Cerebellar cortex (tissue), 1 donor: ENCODE measurements around the gene VDAC1.

Experiments used
- DNase-seq: peaks from one replicate; pipeline ENCODE4 v3.0.0-alpha.2; 2015; ENCODE audit warnings: low spot score

VDAC1 gene

DNA sequence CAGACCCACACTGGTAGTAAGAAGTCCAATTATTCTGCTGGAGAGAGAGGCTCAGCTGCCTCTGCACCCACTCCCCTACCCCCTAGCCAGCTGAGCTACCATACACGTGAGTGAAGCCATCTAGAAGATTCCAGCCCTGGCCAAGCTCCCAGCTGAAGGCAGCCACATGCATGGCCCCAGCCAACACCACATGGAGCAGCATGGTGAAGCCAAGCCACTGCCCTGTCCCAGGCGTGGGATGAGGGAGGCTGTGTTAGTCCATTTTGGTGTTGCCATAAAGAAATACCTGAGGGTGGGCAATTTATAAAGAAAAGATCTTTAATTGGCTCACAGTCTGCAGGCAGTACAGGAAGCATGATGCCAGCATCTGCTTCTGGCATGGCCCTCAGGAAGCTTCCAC is 20.0 kb upstream of the VDAC1 start:
- no peak for DNase-seq

DNA sequence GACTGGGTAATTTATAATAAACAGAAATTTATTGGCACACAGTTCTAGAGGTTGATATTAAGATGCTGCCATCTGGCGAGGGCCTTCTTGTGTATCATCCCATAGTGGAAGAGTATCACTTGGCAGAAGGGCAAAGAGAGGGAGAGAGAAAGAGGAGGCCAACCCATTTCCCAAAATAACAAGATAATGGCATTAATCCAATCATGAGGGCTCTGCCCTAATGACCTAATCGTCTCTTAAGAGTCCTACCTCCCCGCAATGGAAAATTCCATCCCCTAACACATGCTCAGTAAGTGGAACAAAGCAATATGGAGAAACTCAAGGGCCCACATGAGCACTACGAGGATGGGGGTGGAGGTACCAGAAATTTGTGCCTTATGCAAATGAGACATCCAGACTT is 17.6 kb upstream of the VDAC1 start:
- DNase-seq = peak; percentile 24

DNA sequence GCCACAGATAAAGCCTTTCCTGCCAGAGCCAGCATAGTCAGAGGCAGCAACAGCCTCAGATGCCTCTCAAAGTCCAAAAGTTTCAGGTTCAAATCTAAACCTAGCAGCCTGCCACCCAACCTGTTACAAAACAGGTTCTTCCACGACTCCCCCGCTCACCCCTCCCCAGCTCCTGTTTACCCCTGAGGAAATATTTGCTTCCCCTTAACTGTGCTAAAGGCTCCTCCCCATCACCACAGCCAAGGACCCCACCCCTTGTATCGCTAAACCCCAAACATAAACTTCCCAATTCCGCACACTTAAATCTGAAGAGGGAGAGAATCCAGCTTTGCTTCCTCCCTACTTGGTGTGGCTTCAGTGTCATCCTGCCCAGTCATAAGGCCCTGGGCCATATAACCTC is 15.4 kb upstream of the VDAC1 start:
- no peak for DNase-seq

DNA sequence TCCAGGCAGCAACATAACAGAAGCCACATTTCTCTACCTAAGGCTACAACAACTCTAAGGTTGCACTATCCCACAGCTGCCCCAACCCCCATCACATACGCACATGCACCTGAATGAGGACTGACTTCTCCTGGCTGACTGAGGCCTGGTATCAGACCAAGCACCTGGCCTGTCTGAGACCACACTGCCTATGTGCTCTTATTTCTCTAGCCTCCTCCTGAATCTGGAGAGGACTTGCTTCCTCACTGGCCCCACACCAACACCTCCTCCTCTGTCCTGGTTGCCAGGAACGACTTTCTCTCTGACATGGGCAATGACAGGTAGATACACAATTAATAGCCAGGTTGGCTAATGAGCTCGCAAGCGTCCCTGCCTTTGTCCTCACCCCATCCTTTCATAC is 14.9 kb upstream of the VDAC1 start:
- no peak for DNase-seq

DNA sequence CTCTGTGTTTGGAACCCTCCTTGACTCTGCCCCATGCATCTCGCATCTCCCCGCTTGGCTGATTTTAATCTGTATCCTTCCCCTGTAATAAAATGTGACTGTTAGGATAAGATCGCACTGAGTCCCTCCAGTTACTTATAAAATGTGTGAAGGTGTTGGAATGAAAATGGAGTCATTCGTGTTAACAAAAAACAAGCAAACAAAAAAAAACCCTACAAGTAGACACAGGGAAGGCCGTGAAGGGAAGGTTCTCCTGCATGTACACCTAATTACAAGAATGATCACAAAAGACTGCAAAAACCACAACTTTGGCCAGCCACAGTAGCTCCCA is 14.2 kb upstream of the VDAC1 start:
- no peak for DNase-seq

DNA sequence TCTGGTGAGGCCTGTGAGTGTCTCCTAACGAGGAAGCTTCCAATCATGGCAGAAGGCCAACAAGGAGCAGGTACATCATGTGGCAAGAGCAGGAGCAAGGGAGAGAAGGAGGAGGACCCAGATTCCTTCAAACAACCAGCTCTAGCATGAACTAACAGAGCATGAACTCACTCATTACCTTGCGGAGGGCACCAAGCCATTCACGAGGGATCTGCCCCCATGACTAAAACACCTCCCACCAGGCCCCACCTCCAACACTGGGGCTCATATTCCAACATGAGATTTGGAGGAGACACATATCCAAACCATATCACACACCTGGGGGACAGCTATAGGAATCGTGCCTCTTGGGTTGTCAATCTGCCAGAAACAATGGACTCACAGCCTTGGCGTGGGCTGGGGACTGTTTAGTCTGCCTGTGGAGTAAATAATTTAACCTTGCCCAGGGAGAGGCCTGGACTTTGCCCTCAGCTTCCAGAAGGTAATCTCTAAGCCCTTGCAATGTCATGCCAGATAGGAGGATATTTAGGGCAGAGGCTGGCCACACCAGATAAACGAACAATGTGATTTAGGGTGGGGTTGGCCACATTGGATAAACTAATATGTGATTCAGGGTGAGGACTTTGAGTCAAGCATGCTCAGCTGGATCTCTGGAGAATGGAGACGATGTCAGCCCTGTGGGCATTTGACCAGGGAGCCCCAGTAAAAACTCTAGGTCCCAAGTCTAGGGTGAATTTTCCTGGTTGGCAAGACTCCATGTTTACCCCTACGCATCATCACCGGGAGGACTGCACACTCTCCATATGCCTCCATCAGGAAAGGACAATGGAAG is 13.6 kb upstream of the VDAC1 start:
- no peak for DNase-seq

DNA sequence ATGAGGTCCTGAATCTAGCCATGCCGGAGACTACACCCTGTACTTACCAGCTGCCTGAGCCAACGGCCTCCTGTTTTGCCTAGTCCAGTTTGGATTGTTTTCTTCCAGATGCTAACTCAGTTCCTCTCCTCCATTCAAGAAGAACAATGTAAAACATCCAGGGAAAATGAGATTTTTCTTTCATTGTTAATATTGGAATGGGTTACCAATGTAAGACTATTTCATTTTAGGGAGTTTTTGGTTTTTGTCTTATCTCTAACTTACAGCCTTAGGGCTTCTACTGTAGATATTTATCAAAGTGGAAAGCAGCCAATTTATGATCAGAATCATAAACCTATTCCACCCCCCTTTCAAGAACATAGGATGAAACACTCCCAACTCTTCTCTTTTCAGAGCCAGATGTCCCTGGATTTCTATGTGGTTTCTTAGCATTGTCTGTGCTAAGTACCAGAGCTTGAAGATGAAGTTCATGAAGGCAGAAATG is 3.5 kb upstream of the VDAC1 start:
- no peak for DNase-seq

DNA sequence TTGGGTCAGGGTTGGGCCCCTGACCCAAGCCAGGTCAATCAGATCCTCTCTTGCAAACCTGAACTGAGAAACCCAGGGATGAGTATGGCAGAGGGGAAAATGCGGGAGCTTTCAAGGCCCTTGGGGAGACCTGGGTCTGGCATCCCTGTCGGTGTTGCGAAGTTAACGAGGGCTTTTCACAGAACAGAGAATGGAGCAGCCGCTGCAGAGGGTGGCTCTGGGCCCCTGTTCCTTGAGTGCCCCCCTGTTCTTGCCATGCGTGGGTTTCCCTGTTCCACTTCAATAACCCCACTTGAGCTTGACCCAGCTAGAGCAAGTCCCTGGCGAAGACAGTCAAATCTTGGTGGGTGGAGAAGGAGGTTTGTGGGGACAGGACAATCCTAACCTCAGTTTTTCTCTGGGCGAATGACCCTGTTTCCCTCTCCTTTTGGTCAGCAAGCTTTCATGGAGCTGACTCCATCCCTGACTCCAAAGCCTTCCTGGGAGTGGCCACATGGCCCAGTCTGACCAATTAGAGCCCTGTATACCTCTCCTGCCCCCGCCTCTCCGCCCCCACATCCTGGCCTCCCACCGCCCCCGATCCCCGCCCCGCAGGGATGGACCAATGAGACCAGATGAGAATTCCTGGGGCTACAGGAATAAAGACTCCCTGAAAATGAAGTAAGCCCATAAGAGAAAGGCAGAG is 2.9 kb upstream of the VDAC1 start:
- peak; percentile 39 for DNase-seq

DNA sequence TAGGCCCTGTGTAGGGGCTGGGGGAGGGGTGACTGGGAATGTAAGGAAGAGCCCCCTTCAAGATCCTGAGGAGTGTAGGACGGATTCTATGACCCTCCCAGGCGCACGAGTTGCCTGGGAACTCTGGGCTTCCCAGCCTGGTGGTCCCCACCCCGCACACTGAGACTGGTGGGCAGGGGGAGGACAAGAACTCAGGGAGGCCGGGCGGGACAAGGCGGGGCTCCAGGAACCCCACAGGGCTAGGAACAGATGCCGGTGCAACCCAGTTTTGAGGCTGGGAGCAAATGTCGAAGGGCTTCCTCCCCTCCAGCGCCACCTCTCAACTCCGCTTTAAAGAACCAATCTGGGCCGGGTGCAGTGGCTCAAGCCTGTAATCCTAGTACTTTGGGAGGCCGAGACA is 1.3 kb upstream of the VDAC1 start:
- no peak for DNase-seq

DNA sequence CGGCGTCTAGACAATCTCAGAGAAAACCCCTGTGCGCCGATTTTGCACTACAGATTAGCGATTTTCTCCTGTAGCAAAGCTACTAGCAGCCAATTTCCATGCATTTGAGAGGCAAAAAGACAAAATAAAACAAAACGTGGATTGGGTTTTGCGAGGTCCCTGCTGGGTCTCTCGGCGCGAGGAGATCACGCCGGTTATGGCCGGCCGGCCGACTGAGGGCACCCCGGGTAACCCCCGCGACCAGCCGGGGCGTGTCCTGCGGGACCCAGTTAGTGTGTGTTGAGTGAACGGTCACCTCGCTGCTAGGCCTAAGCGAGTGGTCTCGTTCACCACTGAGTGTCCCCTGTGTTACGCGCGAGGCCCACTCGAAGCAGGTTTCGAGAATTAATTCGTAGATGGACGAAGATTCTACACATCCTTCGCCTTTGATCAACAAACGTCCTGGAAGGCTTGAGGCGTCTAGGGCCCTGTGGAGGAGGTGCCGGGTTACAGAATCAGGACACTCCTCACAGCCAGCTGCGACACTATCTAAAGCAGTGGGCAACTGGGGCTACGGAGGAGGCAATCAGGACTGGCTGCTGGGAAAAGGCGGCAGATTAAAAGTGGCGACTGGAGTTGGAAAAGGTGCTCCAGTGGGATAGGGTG is 764 bp upstream of the VDAC1 start:
- no peak for DNase-seq

DNA sequence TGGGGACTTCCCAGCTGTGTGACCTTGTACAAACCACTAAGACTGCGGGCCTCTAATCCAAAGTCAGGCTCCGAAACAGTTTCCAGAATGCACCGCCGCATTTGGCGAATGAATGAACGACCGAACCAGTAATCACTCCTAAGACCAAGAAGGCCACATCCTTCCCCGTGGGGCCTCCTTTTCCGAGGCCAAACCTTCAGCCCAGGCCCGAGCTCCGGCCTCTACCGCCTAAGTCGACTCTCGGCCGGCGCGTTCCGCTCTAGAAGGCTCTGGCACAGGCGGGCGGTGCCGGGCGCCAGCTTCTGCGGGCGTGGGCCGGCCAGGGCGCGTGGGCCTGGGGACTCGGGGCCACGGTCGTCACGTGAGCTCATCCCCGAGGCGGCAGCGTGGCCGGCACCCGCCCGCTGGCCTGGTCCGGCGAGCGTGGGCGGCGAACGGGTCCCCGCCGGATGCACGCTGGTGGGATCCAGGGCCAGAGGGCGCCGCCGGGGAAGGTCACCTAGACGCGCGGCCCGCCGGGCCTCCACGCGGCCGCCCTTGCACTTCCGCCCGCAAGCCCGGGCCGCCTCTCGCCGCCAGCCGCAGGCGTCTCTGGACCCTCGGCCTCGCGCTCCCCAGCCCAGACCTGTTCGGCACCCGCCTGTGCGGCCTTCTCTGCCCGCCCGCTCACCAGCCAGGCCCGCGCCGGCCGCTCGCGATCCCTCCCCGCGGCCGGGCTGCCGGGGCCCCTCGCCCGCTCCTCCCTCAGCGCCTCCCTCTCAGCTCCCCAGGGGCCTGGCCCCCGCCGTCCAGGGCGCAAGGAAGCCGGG is 754 bp downstream of the VDAC1 start:
- peak; percentile 35 for DNase-seq

DNA sequence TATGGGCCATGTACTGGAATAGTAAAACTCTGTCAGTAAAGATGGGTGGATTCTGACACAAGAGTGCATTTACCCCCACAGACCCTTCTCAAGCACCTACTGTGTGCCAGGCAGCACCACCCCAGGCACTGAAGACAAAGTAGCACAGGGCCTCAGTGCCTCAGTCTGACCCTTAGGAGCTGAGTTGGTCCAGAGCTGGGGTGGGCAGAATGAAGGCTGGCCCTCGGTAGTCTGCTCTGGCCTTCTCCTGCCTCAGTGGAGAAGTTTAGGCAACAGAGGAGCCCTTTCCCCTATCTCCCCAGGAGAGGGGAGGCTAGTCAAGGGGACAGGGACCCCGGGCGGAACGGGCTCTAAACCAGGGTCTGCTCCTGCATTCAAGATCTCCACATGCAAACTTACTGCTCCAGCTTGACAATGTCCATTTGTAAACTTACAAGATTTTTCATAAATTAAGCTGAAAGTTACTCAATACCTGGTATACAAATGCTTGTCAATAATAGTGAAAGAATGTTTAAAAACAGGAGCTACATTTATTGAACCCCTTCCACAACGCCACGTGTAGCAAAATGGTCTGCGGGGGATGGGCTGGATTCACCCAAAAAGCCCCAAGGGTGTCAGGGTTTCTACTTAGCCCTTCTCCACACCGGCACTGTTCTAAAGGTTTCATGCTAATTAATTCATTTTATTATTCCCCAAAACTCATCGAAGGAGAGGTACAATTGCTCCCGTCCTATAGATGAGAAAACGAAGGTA is 1.5 kb downstream of the VDAC1 start:
- DNase-seq = no peak

DNA sequence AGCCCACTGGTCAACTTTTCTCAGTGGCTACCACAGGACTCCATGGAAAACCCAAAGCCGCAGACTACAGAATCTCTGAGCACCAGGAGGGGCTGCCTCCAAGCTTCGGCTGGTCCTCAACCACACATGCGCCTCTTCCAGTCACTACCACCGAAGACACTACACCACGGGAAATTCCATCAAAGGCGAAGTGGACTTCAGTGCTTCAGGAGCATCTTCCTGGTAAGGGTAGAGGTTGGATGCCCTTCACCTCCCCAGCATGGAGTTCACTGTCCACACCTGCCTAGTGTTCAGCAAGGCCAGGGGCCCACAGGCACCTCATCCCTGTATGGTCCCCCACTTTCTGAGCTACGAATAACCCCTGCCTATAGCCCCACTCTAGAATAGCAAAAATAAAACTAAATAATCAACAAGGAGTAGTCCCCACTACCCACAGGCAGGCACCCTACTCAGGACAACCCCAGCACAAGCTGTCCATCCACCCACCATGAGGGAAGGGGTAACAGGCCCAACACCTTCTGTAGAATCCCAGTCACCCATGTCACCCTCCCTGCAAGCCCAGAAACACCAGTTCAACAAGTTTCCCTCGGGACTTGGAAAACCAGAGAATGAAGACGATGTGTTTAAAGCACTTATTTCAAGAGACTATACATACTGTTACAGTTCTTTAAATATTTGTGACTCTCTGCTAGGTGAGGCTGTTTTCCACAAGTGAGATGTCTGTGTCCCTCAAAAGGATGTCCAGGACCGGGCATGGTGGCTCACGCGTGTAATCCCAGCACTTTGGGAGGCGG is 2.6 kb downstream of the VDAC1 start:
- DNase-seq = no peak

DNA sequence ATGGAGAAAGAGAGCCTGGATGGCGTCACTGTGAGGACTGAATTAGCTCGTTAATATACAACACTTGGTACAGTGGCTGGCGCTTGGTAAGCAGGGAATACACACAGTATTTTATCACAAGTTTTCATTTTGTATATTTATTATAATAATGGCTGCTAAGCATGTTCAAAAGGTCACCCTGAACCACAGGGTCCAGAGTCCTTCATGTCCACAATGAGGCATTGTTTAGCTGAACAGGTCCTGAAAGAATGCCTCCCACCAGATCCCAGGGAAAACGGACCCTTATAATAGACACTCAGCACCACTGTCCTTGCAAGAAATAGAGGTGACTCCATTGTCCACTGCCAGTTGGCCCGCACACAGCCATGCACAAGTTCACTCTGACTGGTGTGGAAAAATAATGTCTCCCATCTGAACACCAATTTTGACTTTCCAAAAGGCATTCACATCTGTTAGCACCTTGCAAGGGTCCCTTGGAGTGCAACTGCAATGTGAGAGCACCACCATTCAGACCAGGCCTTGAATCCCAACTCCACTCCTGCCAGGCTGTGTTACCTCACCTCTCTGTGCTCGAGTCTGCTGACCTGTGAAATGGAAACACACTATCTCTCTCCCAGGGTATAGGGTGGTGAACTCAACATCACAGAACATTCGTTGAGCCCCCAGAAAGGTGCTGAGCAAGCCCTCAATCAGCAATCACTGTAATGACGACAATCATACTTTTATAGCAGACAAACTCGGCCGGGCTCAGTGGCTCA is 3.9 kb downstream of the VDAC1 start:
- DNase-seq = no peak

DNA sequence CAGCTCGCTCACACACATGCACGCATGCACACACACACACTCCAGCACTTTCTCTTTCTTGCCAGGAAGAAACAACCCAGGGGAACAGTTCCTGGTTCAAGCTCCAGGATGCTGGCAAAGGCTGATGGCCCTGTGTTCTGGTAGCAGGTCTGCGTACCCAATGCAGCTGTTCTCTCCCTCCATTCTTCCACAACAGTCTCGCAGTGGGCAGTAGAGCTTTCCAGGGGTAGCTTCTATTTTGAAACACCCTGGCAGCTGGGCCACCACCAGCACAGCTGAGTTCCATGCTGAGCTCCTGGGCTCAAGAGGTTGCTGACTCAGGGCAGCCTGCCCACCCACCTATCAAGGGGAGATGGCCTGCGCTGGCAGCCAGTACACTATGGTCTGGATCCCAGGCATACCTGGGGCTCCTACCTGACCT is 4.7 kb downstream of the VDAC1 start:
- DNase-seq = no peak

DNA sequence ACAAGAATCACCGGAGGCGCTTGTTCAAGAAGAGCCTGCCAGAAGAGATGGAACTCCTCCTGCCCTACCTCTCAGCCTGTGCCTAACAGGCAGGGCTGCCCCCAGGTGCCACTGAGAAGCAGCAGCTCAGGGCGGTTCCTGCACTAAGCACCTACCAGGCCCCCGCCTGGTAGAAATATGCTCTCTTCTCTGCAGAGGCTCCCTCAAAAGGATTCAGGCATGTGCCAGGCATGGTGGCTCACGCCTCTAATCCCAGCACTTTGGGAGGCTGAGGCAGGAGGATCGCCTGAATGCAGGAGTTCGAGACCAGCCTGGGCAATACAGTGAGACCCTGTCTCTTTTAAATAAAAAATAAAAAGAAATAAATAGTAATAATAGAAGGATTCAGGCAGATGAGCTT is 6.0 kb downstream of the VDAC1 start:
- DNase-seq = no peak

DNA sequence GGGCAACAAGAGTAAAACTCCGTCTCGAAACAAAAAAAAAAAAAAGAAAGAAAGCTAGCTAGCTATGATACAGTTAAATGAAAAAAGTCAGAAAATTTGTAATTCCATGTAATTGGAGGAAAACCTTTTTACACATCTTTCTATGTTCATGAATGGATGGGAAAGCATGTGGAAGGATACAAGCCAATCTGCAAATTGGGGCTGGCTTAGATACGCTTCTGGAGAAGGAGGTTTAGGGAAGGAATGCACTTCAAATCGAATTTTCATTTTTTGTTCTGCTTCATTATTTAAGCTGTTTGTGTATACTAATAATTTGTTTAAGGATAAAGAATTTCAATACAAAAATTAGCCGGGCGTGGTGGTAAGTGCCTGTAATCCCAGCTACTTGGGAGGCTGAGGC is 6.7 kb downstream of the VDAC1 start:
- DNase-seq = no peak

DNA sequence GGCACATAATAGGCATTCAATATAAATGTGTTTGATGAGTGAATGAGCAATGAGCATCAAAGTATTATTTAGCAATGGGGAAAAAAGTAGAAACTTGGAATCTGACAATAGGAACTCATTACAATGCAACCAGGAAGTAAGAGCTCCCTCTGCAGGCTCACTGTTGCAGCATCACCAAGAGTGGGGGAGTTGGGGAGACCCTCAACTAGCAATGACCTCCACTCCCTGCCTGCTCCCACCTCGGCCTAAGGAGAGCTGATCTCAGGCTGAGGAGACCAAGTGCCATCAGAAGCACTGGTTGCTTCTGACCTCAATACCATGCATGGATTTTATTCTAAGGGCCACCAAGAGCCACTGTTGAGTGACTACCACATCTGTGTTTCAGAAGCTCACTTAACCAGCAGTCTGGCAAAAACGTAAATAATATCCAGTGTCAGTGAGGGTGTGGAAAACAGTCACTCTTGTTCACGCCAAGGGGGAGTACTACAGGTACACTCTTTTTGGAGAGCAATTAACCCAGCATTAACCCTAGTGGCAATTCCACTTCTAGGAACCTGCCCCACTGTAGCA is 8.0 kb downstream of the VDAC1 start:
- no peak for DNase-seq

DNA sequence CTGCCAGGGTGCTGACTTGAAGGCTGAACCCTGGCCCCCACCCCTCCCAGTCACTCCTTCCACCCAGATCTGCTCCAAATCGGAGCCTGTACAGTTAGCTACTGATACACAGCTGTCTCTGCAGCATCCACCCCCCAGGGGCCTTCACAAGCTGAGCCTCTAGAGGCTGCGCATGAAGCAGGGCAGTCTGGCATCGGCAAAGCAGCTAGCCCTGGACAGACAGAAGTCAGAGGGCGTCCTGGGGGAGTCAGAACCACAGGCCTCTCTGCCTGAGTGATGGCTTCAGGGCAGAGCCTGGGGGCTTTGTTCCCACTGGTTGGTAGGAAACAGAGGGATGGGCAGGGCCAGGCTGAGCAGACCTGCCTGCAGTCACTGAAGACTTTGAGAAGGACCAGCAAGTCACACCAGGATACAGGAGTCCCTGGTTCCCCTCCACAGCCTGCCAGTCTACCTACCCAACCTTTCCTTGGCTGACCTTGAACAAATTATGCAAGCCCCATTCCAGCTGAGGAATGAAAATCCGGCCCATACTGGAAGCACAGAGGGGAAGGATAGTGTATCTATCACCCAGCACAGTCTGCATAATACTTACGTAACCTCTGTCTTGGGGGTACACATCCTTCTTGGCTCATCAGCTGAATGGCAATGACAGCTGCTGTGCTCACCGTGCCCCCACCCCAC is 8.8 kb downstream of the VDAC1 start:
- no peak for DNase-seq
